T-helper 17 cell (primary cell): ENCODE data around the gene ZBTB7C. TPM values are rescaled to one million over a fixed set of nuclear protein-coding genes. Genes with fewer than 3 reads are reported as not detected.

Experiments
- ATAC-seq: fragments of 150-1000 bp; cut with Tn5 transposase; 2 replicates; pipeline ENCODE4 v1.10.0; 2021; ENCODE audit warnings: mild to moderate bottlenecking, moderate library complexity
- DNase-seq, 3 donors: peaks; one replicate each; pipeline versions ENCODE4 v3.0.0 to v3.0.0-alpha.2; 2020 to 2021
- H3K9me3 ChIP-seq: one replicate; pipeline ENCODE4 v1.7.0; 2013; ENCODE audit warnings: low read length, mild to moderate bottlenecking; ENCODE audit not compliant: control insufficient read depth, poor library complexity, severe bottlenecking
- H3K27ac Mint-ChIP-seq: one replicate; pipeline ENCODE4 v1.8.0; 2022; ENCODE audit warnings: mild to moderate bottlenecking, moderate library complexity, mixed read lengths
- H3K27me3 Mint-ChIP-seq: one replicate; pipeline ENCODE4 v1.8.0; 2022; ENCODE audit warnings: mixed read lengths
- H3K36me3 Mint-ChIP-seq: one replicate; pipeline ENCODE4 v1.8.0; 2022; ENCODE audit warnings: low read depth, mixed read lengths
- H3K4me1 Mint-ChIP-seq: one replicate; pipeline ENCODE4 v1.8.0; 2022; ENCODE audit warnings: mild to moderate bottlenecking, mixed read lengths
- H3K4me3 Mint-ChIP-seq: one replicate; pipeline ENCODE4 v1.8.0; 2022; ENCODE audit warnings: mild to moderate bottlenecking, moderate library complexity, mixed read lengths
- total RNA-seq, 4 donors: library from RNA in 2 of 4; stranded (reverse) in 2 of 4; gene quantifications; one replicate each; pipeline ENCODE4 v1.2.3 and lab custom pipeline; 2022 to 2026

Gene ZBTB7C
- total RNA-seq, 2 donors from 2014 or later: 0.07 TPM; not detected in 1

GRCh38 chr18:48409591-48410094 is 460 bp upstream of the ZBTB7C start:
- peak; percentile 4 for ATAC-seq

GRCh38 chr18:48408111-48408726 is 964 bp downstream of the ZBTB7C start:
- H3K27me3 Mint-ChIP-seq: peaks cover 62% of the 10 kb centered on the region

More at GRCh38 chr18:48409591-48410094, 460 bp upstream of the ZBTB7C start:
- H3K9me3 ChIP-seq: no peaks in the 10 kb centered on the region
- Mint-ChIP-seq H3K4me3 (peak overlapping the region; percentile 77), H3K36me3 (peaks cover 2% of the 10 kb centered on the region), H3K27me3 (peaks cover 63% of the 10 kb centered on the region), H3K4me1 (peaks cover 9% of the 10 kb centered on the region), H3K27ac (no peak overlapping the region)
- DNase-seq: no peak

GRCh38 chr18:48407358-48407757 is 1.8 kb downstream of the ZBTB7C start:
- Mint-ChIP-seq H3K27me3 (peaks cover 65% of the 10 kb centered on the region), H3K36me3 (no peaks in the 10 kb centered on the region), H3K27ac (no peak overlapping the region), H3K4me1 (peaks cover 12% of the 10 kb centered on the region), H3K4me3 (peak overlapping the region; percentile 77)
- DNase-seq: no peak
- no peak for ATAC-seq
- no peaks in the 10 kb centered on the region for H3K9me3 ChIP-seq

More at GRCh38 chr18:48408111-48408726, 964 bp downstream of the ZBTB7C start:
- Mint-ChIP-seq H3K4me3 (peak overlapping the region; percentile 77), H3K27ac (no peak overlapping the region), H3K36me3 (peaks cover under 1% of the 10 kb centered on the region), H3K4me1 (peaks cover 12% of the 10 kb centered on the region)
- DNase-seq: no peak
- no peaks in the 10 kb centered on the region for H3K9me3 ChIP-seq
- no peak for ATAC-seq

GRCh38 chr18:48405978-48406377 is 3.2 kb downstream of the ZBTB7C start:
- Mint-ChIP-seq H3K4me3 (no peak overlapping the region), H3K4me1 (peaks cover 13% of the 10 kb centered on the region), H3K27me3 (peaks cover 63% of the 10 kb centered on the region), H3K36me3 (peaks cover 2% of the 10 kb centered on the region), H3K27ac (no peak overlapping the region)
- DNase-seq: no peak
- no peaks in the 10 kb centered on the region for H3K9me3 ChIP-seq
- ATAC-seq: no peak

GRCh38 chr18:48404716-48405507 is 4.3 kb downstream of the ZBTB7C start:
- no peak for ATAC-seq
- no peak for DNase-seq
- Mint-ChIP-seq H3K36me3 (peaks cover 2% of the 10 kb centered on the region), H3K4me1 (peaks cover 13% of the 10 kb centered on the region), H3K27me3 (peaks cover 63% of the 10 kb centered on the region), H3K4me3 (no peak overlapping the region), H3K27ac (no peak overlapping the region)
- H3K9me3 ChIP-seq: no peaks in the 10 kb centered on the region

- DNase-seq (no peak), ATAC-seq (no peak)
- Mint-ChIP-seq H3K36me3 (peaks cover 2% of the 10 kb centered on the region), H3K4me1 (peaks cover 12% of the 10 kb centered on the region), H3K4me3 (no peak overlapping the region), H3K27ac (no peak overlapping the region), H3K27me3 (peaks cover 61% of the 10 kb centered on the region)
- H3K9me3 ChIP-seq: no peaks in the 10 kb centered on the region
Measured at GRCh38 chr18:48402953-48403352, 6.2 kb downstream of the ZBTB7C start.

- no peak for ATAC-seq
- no peak for DNase-seq
- Mint-ChIP-seq H3K4me1 (peaks cover 7% of the 10 kb centered on the region), H3K36me3 (peaks cover 2% of the 10 kb centered on the region), H3K27ac (peak overlapping the region; percentile 67), H3K27me3 (peaks cover 68% of the 10 kb centered on the region), H3K4me3 (no peak overlapping the region)
- H3K9me3 ChIP-seq: no peaks in the 10 kb centered on the region
Measured at GRCh38 chr18:48399303-48400075, 9.7 kb downstream of the ZBTB7C start.

- Mint-ChIP-seq H3K4me1 (peaks cover 8% of the 10 kb centered on the region), H3K27me3 (peaks cover 69% of the 10 kb centered on the region), H3K27ac (peak overlapping the region; percentile 16), H3K4me3 (no peak overlapping the region), H3K36me3 (peaks cover 2% of the 10 kb centered on the region)
- no peak for ATAC-seq
- no peak for DNase-seq
- H3K9me3 ChIP-seq: no peaks in the 10 kb centered on the region
Measured at GRCh38 chr18:48398074-48398473, 11.1 kb downstream of the ZBTB7C start.

- no peaks in the 10 kb centered on the region for H3K9me3 ChIP-seq
- DNase-seq (no peak), ATAC-seq (no peak)
- H3K27ac Mint-ChIP-seq: no peak overlapping the region
- peaks cover 2% of the 10 kb centered on the region for H3K36me3 Mint-ChIP-seq
- peaks cover 8% of the 10 kb centered on the region for H3K4me1 Mint-ChIP-seq
- H3K4me3 Mint-ChIP-seq: no peak overlapping the region
- H3K27me3 Mint-ChIP-seq: peaks cover 72% of the 10 kb centered on the region
Measured at GRCh38 chr18:48397021-48397420, 12.2 kb downstream of the ZBTB7C start.

GRCh38 chr18:48396561-48396960 is 12.6 kb downstream of the ZBTB7C start:
- H3K36me3 Mint-ChIP-seq: no peaks in the 10 kb centered on the region
- DNase-seq: no peak
- H3K27ac Mint-ChIP-seq: no peak overlapping the region
- H3K4me1 Mint-ChIP-seq: peaks cover 6% of the 10 kb centered on the region
- ATAC-seq: no peak
- H3K4me3 Mint-ChIP-seq: no peak overlapping the region
- peaks cover 72% of the 10 kb centered on the region for H3K27me3 Mint-ChIP-seq
- no peaks in the 10 kb centered on the region for H3K9me3 ChIP-seq

- Mint-ChIP-seq H3K27me3 (peaks cover 78% of the 10 kb centered on the region), H3K27ac (no peak overlapping the region), H3K36me3 (no peaks in the 10 kb centered on the region)
Measured at GRCh38 chr18:48395646-48396045, 13.5 kb downstream of the ZBTB7C start.

GRCh38 chr18:48394176-48394575 is 15.0 kb downstream of the ZBTB7C start:
- Mint-ChIP-seq H3K27ac (no peak overlapping the region), H3K4me1 (peaks cover 3% of the 10 kb centered on the region), H3K4me3 (no peak overlapping the region), H3K36me3 (no peaks in the 10 kb centered on the region), H3K27me3 (peaks cover 79% of the 10 kb centered on the region)
- ATAC-seq: no peak
- H3K9me3 ChIP-seq: no peaks in the 10 kb centered on the region
- no peak for DNase-seq

More at GRCh38 chr18:48395646-48396045, 13.5 kb downstream of the ZBTB7C start:
- no peak for ATAC-seq
- no peaks in the 10 kb centered on the region for H3K9me3 ChIP-seq
- no peak for DNase-seq
- no peak overlapping the region for H3K4me3 Mint-ChIP-seq
- peaks cover 6% of the 10 kb centered on the region for H3K4me1 Mint-ChIP-seq

- no peaks in the 10 kb centered on the region for H3K9me3 ChIP-seq
- DNase-seq (no peak), ATAC-seq (no peak)
- peaks cover 3% of the 10 kb centered on the region for H3K4me1 Mint-ChIP-seq
- no peak overlapping the region for H3K4me3 Mint-ChIP-seq
- H3K27me3 Mint-ChIP-seq: peaks cover 83% of the 10 kb centered on the region
- no peak overlapping the region for H3K27ac Mint-ChIP-seq
- no peaks in the 10 kb centered on the region for H3K36me3 Mint-ChIP-seq
Measured at GRCh38 chr18:48393776-48394175, 15.4 kb downstream of the ZBTB7C start.
